Stomach (tissue), 4 donors: ENCODE data around the gene CLBA1.

ENCODE experiments used
- EP300 ChIP-seq: sonication (generic); formaldehyde crosslinking; IDR thresholded peaks from one replicate; pipeline ENCODE4 v1.6.1; 2017; ENCODE audit warnings: antibody characterized with exemption
- POLR2A ChIP-seq, 4 donors: fragments of 450-650 bp; IDR thresholded peaks; one replicate each; pipeline ENCODE4 v1.6.1; 2016; ENCODE audit warnings: antibody characterized with exemption in 4 of 4, control low read depth in 2 of 4, mild to moderate bottlenecking in 1 of 4, moderate library complexity in 1 of 4
- POLR2AphosphoS5 ChIP-seq, 3 donors: sonication (generic); formaldehyde crosslinking; IDR thresholded peaks; one replicate each; pipeline ENCODE4 v1.6.1; 2016; ENCODE audit warnings: antibody characterized with exemption in 3 of 3
- TF ChIP-seq, protein P1 (sequence below), 7 experiments: fragments of 450-650 bp in 4 of 7; fragments of 200-600 bp in 3 of 7; sonication (generic) in 3 of 7; IDR thresholded peaks; one replicate each; pipeline ENCODE4 v1.5.1; 2016 to 2019; ENCODE audit warnings: antibody characterized with exemption in 7 of 7, control low read depth in 2 of 7, mild to moderate bottlenecking in 1 of 7

DNA sequence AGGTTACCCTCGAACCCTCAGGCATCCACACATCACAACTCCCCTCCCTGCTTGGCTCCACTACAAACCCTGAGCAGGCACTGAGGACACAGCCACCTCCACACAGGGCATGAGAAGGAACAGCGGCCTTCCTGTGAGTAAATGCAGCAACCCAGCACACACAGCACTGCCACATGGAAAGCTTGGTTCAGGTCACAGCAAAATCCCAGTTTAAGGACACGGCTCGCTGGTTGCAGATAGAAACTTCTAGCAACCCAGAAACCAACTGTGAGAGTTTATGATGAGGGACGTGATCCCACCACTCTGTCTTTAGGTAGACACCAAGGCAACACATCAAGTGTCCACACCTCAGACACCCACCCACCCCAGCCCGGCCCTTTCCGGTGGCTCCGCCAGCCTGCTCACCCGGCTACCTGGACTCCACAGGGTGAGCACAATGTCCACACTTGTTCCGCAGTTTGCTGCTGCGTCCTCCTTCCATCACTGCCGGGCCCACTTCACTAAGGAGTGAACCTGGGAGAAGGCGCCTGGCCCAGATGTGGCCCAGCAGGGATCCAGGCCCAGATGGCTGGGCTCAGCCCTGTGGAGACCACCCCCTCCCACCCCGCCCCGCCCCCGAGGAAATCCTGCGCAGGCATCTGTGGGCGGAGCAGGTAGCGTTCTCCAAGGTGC lies 22.1 kb downstream of the CLBA1 start:
- TF ChIP-seq, protein P1, sequence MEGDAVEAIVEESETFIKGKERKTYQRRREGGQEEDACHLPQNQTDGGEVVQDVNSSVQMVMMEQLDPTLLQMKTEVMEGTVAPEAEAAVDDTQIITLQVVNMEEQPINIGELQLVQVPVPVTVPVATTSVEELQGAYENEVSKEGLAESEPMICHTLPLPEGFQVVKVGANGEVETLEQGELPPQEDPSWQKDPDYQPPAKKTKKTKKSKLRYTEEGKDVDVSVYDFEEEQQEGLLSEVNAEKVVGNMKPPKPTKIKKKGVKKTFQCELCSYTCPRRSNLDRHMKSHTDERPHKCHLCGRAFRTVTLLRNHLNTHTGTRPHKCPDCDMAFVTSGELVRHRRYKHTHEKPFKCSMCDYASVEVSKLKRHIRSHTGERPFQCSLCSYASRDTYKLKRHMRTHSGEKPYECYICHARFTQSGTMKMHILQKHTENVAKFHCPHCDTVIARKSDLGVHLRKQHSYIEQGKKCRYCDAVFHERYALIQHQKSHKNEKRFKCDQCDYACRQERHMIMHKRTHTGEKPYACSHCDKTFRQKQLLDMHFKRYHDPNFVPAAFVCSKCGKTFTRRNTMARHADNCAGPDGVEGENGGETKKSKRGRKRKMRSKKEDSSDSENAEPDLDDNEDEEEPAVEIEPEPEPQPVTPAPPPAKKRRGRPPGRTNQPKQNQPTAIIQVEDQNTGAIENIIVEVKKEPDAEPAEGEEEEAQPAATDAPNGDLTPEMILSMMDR (IDR thresholded peaks at IDR 0.05): no peak
- no peak for TF ChIP-seq POLR2A (IDR thresholded peaks at IDR 0.05)
- TF ChIP-seq POLR2AphosphoS5 (IDR thresholded peaks at IDR 0.05): no peak
- no peak for TF ChIP-seq EP300
